ENCODE measurements around the gene ZNF496. TPM values are rescaled to one million over a fixed set of nuclear protein-coding genes. Genes with fewer than 3 reads are reported as not detected.
A peak's percentile ranks its signal among the peaks of the same experiment; 100 is the strongest.

The ZNF496 gene
- total and polyA plus RNA-seq, 5 donors: 7.9 to 19.5 (median 17.2) TPM

- Histone ChIP-seq H3K27ac (ENCODE audit: low read length) (no peak overlapping the region), H3K9me3 (ENCODE audit: control insufficient read depth, low read length) (no peaks in the 10 kb centered on the region), H3K27me3 (ENCODE audit: control insufficient read depth, insufficient read depth) (no peaks in the 10 kb centered on the region), H3K4me3 (ENCODE audit: low read length) (no peak overlapping the region), H3K4me1 (ENCODE audit: control insufficient read depth, insufficient read depth, low read length) (no peaks in the 10 kb centered on the region)
- DNase-seq: no peak
- intact Hi-C loops (cut with DNase I): no loop called here
- no peak for ATAC-seq
- 87% methylated on average over 12 of the region's 12 CpGs for whole genome bisulfite sequencing
Measured at GRCh38 chr1:247299723-247300381, 31.8 kb downstream of the ZNF496 start.

GRCh38 chr1:247298701-247299100, 33.0 kb downstream of the ZNF496 start:
- no peak overlapping the region for H3K27ac ChIP-seq (ENCODE audit: low read length)
- no peak for DNase-seq
- no peak for ATAC-seq
- H3K9me3 ChIP-seq (ENCODE audit: control insufficient read depth, low read length): no peaks in the 10 kb centered on the region
- H3K27me3 ChIP-seq (ENCODE audit: control insufficient read depth, insufficient read depth): no peaks in the 10 kb centered on the region
- H3K4me1 ChIP-seq (ENCODE audit: control insufficient read depth, insufficient read depth, low read length): no peaks in the 10 kb centered on the region
- 79% methylated on average over 4 of the region's 4 CpGs for WGBS
- intact Hi-C loops (cut with DNase I): no loop called here
- no peak overlapping the region for H3K4me3 ChIP-seq (ENCODE audit: low read length)

GRCh38 chr1:247298124-247298481, 33.6 kb downstream of the ZNF496 start:
- Histone ChIP-seq H3K4me1 (ENCODE audit: control insufficient read depth, insufficient read depth, low read length) (no peaks in the 10 kb centered on the region), H3K27ac (ENCODE audit: low read length) (no peak overlapping the region), H3K4me3 (ENCODE audit: low read length) (no peak overlapping the region), H3K9me3 (ENCODE audit: control insufficient read depth, low read length) (no peaks in the 10 kb centered on the region), H3K27me3 (ENCODE audit: control insufficient read depth, insufficient read depth) (no peaks in the 10 kb centered on the region)
- intact Hi-C loops (cut with DNase I): no loop called here
- 82% methylated on average over 6 of the region's 6 CpGs for WGBS
- ATAC-seq (no peak), DNase-seq (no peak)

GRCh38 chr1:247297263-247298123, 34.2 kb downstream of the ZNF496 start:
- no peak for ATAC-seq
- intact Hi-C loops (cut with DNase I): no loop called here

GRCh38 chr1:247296599-247297180, 35.0 kb downstream of the ZNF496 start:
- ATAC-seq (no peak), DNase-seq (no peak)
- Histone ChIP-seq H3K27me3 (ENCODE audit: control insufficient read depth, insufficient read depth) (no peaks in the 10 kb centered on the region), H3K27ac (ENCODE audit: low read length) (no peak overlapping the region), H3K4me1 (ENCODE audit: control insufficient read depth, insufficient read depth, low read length) (no peaks in the 10 kb centered on the region), H3K9me3 (ENCODE audit: control insufficient read depth, low read length) (no peaks in the 10 kb centered on the region), H3K4me3 (ENCODE audit: low read length) (no peak overlapping the region)
- intact Hi-C loops (cut with DNase I): no loop called here
- 87% methylated on average over 8 of the region's 8 CpGs for WGBS

More at GRCh38 chr1:247297263-247298123, 34.2 kb downstream of the ZNF496 start:
- Histone ChIP-seq H3K9me3 (ENCODE audit: control insufficient read depth, low read length) (no peaks in the 10 kb centered on the region), H3K27me3 (ENCODE audit: control insufficient read depth, insufficient read depth) (no peaks in the 10 kb centered on the region), H3K4me1 (ENCODE audit: control insufficient read depth, insufficient read depth, low read length) (no peaks in the 10 kb centered on the region), H3K4me3 (ENCODE audit: low read length) (no peak overlapping the region), H3K27ac (ENCODE audit: low read length) (no peak overlapping the region)
- no peak for DNase-seq
- 79% methylated on average over 9 of the region's 9 CpGs for WGBS

GRCh38 chr1:247295746-247296145, 35.9 kb downstream of the ZNF496 start:
- no peaks in the 10 kb centered on the region for H3K4me1 ChIP-seq (ENCODE audit: control insufficient read depth, insufficient read depth, low read length)
- H3K27me3 ChIP-seq (ENCODE audit: control insufficient read depth, insufficient read depth): no peaks in the 10 kb centered on the region
- 40% methylated on average over 5 of the region's 5 CpGs for WGBS
- no peaks in the 10 kb centered on the region for H3K9me3 ChIP-seq (ENCODE audit: control insufficient read depth, low read length)
- H3K27ac ChIP-seq (ENCODE audit: low read length): no peak overlapping the region
- intact Hi-C loops (cut with DNase I): no loop called here
- no peak for ATAC-seq
- DNase-seq: no peak
- H3K4me3 ChIP-seq (ENCODE audit: low read length): no peak overlapping the region

GRCh38 chr1:247295274-247295684, 36.4 kb downstream of the ZNF496 start:
- no peaks in the 10 kb centered on the region for H3K27me3 ChIP-seq (ENCODE audit: control insufficient read depth, insufficient read depth)
- DNase-seq (no peak), ATAC-seq (no peak)
- no peaks in the 10 kb centered on the region for H3K4me1 ChIP-seq (ENCODE audit: control insufficient read depth, insufficient read depth, low read length)
- no peaks in the 10 kb centered on the region for H3K9me3 ChIP-seq (ENCODE audit: control insufficient read depth, low read length)
- 38% methylated on average over 6 of the region's 6 CpGs for WGBS
- intact Hi-C loops (cut with DNase I): no loop called here
- no peak overlapping the region for H3K27ac ChIP-seq (ENCODE audit: low read length)
- no peak overlapping the region for H3K4me3 ChIP-seq (ENCODE audit: low read length)

GRCh38 chr1:247294282-247294681, 37.4 kb downstream of the ZNF496 start:
- intact Hi-C loops (cut with DNase I): no loop called here
- WGBS: 82% methylated on average over 5 of the region's 5 CpGs
- DNase-seq: no peak
- H3K4me3 ChIP-seq (ENCODE audit: low read length): no peak overlapping the region
- H3K9me3 ChIP-seq (ENCODE audit: control insufficient read depth, low read length): no peaks in the 10 kb centered on the region
- H3K27me3 ChIP-seq (ENCODE audit: control insufficient read depth, insufficient read depth): no peaks in the 10 kb centered on the region
- H3K27ac ChIP-seq (ENCODE audit: low read length): no peak overlapping the region
- ATAC-seq: no peak
- H3K4me1 ChIP-seq (ENCODE audit: control insufficient read depth, insufficient read depth, low read length): no peaks in the 10 kb centered on the region

- Histone ChIP-seq H3K27me3 (ENCODE audit: control insufficient read depth, insufficient read depth) (no peaks in the 10 kb centered on the region), H3K27ac (ENCODE audit: low read length) (no peak overlapping the region), H3K4me3 (ENCODE audit: low read length) (no peak overlapping the region), H3K9me3 (ENCODE audit: control insufficient read depth, low read length) (no peaks in the 10 kb centered on the region), H3K4me1 (ENCODE audit: control insufficient read depth, insufficient read depth, low read length) (no peaks in the 10 kb centered on the region)
- DNase-seq: no peak
- peak; percentile 33 to 46 for ATAC-seq
- intact Hi-C loops (cut with DNase I): no loop called here
- WGBS: 47% methylated on average over 7 of the region's 7 CpGs
Measured at GRCh38 chr1:247293047-247293446, 38.6 kb downstream of the ZNF496 start.

GRCh38 chr1:247291833-247292561, 39.7 kb downstream of the ZNF496 start:
- no peaks in the 10 kb centered on the region for H3K9me3 ChIP-seq (ENCODE audit: control insufficient read depth, low read length)
- H3K4me1 ChIP-seq (ENCODE audit: control insufficient read depth, insufficient read depth, low read length): no peaks in the 10 kb centered on the region
- intact Hi-C loops (cut with DNase I): no loop called here
- 57% methylated on average over 17 of the region's 17 CpGs for WGBS
- H3K27me3 ChIP-seq (ENCODE audit: control insufficient read depth, insufficient read depth): no peaks in the 10 kb centered on the region
- no peak overlapping the region for H3K27ac ChIP-seq (ENCODE audit: low read length)
- ATAC-seq (no peak), DNase-seq (no peak)
- no peak overlapping the region for H3K4me3 ChIP-seq (ENCODE audit: low read length)

- H3K27me3 ChIP-seq (ENCODE audit: control insufficient read depth, insufficient read depth): no peaks in the 10 kb centered on the region
- WGBS: 95% methylated on average over 9 of the region's 9 CpGs
- no peak for ATAC-seq
- intact Hi-C loops (cut with DNase I): no loop called here
- H3K4me3 ChIP-seq (ENCODE audit: low read length): no peak overlapping the region
- H3K9me3 ChIP-seq (ENCODE audit: control insufficient read depth, low read length): no peaks in the 10 kb centered on the region
- H3K4me1 ChIP-seq (ENCODE audit: control insufficient read depth, insufficient read depth, low read length): no peaks in the 10 kb centered on the region
- H3K27ac ChIP-seq (ENCODE audit: low read length): no peak overlapping the region
- no peak for DNase-seq
Measured at GRCh38 chr1:247291161-247291560, 40.5 kb downstream of the ZNF496 start.

Data from right cardiac atrium (tissue), 5 donors.